Suppressor macrophage treated with lipopolysaccharide for 4 hours (primary cell): Measurements from ENCODE around the gene SMG6.
A peak's percentile ranks its signal among the peaks of the same experiment; 100 is the strongest.
"Not testable (repeated sequence)": the region's sequence is repeated elsewhere in the genome, so short reads cannot be mapped to it uniquely, and the experiment has no call there.

Source experiments
- DNase-seq: peaks from one replicate; pipeline ENCODE4 v3.0.0-alpha.2; 2020

Gene SMG6

GRCh38 chr17:2302778-2303203 is 794 bp downstream of the SMG6 start:
- DNase-seq = no peak

- no peak for DNase-seq
These were observed 3.8 kb downstream of the SMG6 start for GRCh38 chr17:2299756-2300155.

DNA sequence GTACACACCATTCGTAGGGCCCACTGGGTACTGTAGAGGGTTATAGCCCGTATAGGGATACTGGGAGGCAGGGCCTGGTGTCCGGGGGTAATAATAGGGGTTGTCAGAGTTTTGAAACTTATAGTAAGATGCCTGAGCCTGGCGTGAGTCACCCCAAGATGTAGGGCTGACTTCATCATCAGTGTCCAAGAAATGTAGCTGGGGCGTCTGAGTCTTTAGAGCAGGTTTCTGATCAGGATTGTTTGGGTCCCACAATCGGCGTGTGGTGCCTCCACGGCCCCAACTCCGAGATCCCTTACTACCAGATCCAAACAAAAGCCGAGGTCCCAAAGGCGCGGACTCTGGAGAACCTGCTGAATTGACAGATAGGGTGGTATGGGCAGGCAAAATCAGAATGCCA is 4.4 kb downstream of the SMG6 start:
- DNase-seq = no peak

GRCh38 chr17:2297023-2297422 is 6.6 kb downstream of the SMG6 start:
- DNase-seq = no peak

DNA sequence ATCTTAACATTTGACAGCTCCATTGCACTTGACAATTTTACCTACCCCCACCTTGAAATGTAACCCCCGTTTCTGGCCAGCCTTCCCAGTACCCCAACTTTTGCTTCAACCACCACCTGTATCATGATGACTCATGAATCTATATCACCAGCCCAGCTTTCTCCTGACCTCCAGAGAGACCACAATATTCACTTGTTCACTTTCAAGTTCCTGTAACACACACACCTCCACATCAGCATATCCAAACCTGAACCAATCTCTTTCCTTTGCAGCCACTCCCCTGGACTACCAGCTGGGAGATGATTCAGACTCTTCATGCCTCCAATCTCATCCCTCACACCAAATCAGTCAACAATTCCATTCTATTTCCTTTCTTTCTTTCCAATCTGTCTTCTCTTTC is 8.0 kb downstream of the SMG6 start:
- no peak for DNase-seq

DNA sequence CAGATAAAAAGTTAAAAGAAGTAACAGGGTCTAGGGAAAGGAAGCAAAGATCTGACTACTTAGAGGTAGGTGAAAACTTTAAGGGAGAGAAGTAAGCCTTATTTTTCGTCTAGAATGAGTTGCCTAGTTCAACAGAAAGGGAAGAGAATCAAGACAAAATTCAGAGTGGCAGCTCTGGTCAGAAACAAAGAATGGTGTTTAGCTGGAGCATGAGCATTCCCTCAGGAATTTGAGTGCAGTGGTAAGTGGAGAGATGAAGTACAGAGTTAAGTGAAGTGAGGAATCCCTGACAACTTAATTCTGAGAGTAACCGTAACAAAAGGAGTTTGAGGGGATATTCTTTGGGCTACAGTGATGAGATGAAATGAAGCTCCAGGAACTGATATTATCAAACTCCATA is 11.5 kb downstream of the SMG6 start:
- DNase-seq = no peak

DNA sequence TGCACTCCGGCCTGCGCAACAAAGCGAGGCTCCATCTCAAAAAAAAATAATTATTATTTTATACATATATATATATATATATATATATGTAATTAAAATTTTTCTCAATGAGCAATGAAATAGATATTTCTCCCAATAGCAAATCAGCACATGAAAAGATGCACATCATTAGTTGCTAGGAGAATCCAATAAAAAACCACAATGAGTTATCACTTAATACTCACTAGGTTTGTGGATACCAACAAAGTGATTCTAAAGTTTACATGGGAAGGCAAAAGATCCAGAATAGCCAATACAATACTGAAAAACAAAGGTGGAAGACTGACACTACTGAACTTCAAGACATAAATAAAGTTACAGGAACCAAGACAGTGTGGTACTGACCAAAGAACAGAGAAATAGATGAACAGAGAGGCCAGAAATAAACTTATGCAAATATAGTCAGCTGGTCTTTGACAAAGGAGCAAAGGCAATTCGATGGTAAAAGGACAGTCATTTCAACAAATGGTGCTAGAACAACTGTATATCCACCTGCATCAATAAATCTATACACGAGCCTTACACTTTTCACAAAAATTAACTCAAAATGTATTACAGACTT is 13.6 kb downstream of the SMG6 start:
- no peak for DNase-seq

DNA sequence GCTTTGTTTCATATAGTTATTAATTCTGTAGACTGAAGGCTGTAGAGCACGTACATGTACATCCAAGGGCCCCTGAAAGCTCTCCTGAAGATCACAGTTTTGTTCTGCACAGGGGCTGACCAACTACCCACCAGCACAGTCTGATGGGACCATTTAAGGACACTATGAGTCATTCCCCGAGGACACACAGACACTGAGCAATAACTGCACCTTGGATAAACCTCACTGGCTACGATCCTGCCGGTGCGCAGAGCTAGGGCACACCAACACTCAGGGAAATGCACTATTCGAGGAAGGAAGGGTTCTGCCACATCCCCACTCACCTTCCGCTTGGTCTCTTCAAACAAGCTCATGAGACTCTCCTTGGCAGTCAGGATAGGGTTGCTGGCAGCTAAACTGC is 20.3 kb downstream of the SMG6 start:
- DNase-seq = no peak

- DNase-seq = peak; percentile 80
These were observed 21.2 kb downstream of the SMG6 start for GRCh38 chr17:2282297-2282873.

DNA sequence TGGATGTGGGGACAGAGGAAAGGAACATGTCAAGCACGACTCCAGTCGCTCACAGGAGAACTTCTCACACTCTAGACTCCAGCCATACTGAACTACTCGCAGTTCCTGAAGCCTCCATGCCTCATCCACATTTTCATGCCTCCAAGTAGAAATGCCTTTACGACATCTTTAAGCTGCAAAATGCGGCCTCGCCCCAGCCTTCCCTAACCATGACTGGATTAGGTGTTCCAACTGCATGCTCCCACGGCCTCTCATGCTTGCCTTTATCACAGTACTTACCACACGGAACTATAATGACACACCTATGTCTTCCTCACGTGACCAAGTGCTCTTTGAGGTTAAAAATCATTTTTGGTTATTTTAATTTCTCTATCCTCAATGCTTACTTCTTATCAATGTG is 23.9 kb downstream of the SMG6 start:
- no peak for DNase-seq

DNA sequence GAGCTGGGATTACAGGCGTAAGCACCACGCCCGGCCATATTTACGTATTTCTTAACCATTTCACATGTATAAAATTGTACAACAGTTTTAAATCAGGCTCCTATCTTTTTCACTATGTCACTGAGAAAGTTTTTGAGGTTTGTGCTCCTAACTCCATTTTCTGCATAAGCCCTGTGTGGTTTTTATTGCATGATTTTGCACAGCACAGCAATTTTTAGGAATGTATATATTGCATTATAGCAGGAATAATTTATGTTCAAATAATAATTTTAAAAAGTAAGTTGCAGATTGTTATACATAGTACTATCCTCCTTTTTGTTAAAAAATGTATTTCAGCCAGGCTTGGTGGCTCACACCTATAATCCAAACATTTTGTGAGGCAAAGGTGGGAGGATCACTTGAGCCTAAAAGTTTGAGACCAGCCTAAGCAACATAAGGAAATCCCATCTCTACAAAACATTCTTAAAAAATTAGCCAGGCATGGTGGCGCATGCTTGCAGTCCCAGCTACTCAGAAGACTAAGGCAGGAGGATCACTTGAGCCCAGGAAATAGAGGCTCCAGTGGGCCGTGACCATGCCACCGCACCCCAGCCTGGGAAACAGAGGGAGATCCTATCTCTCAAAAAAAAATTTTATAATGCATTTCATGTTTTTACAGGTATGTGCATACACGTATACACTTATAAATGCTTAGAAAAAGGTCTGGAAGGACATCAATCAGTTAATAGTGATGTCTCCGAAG is 26.0 kb downstream of the SMG6 start:
- DNase-seq = no peak

DNA sequence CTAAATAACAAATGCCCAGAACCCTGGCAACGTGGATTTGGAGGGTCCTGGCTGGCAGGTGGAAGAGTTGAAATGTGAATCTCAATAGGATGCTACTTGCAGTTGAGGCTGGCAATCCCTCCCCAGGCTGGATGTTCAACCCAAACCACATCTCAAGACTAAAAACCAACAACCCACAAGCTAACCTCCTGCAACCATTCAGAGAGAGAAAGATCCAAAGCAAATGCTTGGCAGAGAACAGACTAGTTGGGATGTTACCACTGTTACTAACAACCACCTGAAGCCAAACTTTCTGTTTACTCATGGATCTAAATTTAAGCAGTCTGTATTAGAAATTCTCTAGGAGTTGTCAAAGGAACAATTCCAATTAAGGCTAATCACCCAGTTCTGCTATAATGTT is 27.9 kb downstream of the SMG6 start:
- no peak for DNase-seq

DNA sequence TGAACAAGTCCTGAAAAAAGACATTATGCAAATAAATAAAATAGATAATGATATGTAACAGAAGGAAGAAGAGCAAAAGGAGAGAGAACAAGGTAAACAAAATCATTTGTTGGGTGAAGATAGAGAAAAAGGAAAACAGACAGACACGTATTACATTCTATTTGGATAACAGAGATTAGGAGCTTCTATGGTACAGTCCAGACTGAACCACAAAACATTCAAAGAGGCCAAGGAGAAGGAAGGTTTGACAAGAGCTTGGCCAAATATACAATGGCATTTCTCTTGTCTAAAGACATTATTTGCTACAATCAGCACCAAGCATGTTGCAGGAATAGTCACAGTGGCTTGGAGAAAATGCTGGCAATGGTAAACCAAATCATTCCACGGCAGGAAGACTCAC is 29.2 kb downstream of the SMG6 start:
- no peak for DNase-seq

GRCh38 chr17:2271985-2272702 is 31.4 kb downstream of the SMG6 start:
- no peak for DNase-seq

DNA sequence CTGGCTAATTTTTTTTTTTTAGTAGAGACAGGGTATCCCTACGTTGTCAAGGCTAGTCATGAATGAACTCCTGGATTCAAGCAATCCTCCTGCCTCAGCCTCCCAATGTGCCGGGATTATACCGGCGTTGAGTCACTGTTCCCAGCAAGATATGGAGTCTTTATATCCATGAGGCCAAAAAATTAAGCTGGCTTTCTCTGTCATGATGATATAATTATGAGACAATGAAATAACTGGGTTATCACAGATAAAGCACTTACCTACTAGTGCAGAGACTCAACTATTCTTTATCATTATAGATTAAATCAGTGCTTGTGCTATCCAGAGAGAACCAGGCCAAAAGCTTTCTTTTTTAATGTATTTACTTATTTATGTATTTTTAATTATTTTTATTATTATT is 36.2 kb downstream of the SMG6 start:
- DNase-seq = no peak

- no peak for DNase-seq
These were observed 36.7 kb downstream of the SMG6 start for GRCh38 chr17:2266865-2267228.

- peak; percentile 37 for DNase-seq
These were observed 37.3 kb downstream of the SMG6 start for GRCh38 chr17:2266045-2266864.

DNA sequence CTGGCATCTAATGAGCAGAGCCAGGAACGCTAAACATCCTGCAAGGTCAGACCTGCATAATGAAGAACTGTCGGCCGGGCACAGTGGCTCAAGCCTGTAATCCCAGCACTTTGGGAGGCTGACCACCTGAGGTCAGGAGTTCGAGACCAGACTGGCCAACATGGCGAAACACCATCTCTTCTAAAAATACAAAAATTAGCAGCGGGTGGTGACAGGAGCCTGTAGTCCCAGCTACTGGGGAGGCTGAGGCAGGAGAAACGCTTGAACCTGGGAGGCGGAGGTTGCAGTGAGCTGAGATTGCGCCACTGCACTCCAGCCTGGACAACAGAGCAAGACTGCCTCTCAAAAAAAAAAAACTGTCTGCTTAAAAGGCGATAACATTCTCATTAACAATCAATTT is 38.4 kb downstream of the SMG6 start:
- not testable (repeated sequence) for DNase-seq

DNA sequence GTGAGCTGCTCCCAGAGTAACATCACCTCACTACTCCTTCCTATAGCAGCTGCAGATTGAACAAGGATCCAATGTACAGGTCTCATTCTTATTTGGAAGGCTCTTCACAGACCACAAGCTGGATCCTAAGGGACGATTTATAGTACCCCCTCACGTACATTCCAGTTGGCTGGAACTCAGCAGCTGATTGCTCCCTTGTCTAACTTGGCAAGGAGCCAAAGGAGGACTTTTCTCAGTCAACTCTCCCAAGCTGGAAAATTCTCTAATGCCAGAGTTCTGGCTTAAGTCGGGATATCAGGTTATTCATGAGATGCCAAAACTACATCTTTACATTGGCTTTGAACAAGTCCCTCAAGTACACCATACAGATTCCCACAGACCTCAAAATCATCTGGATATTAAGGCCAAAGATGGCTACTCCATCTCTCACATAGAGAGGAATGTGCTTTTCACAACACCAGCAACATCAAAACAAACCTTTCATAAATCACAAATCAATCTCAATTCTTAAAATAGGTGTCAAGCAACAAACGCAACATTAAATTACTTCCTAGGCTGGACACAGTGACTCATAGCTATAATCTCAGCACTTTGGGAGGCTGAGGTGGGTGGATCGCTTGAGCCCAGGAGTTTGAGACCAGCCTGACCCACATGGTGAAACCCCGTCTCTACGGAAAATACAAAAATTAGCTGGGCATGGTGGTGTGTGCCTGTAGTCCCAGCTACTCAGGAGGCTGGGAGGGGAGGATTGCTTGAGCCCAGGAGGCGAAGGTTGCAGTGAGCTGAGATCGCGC is 39.3 kb downstream of the SMG6 start:
- DNase-seq = no peak

DNA sequence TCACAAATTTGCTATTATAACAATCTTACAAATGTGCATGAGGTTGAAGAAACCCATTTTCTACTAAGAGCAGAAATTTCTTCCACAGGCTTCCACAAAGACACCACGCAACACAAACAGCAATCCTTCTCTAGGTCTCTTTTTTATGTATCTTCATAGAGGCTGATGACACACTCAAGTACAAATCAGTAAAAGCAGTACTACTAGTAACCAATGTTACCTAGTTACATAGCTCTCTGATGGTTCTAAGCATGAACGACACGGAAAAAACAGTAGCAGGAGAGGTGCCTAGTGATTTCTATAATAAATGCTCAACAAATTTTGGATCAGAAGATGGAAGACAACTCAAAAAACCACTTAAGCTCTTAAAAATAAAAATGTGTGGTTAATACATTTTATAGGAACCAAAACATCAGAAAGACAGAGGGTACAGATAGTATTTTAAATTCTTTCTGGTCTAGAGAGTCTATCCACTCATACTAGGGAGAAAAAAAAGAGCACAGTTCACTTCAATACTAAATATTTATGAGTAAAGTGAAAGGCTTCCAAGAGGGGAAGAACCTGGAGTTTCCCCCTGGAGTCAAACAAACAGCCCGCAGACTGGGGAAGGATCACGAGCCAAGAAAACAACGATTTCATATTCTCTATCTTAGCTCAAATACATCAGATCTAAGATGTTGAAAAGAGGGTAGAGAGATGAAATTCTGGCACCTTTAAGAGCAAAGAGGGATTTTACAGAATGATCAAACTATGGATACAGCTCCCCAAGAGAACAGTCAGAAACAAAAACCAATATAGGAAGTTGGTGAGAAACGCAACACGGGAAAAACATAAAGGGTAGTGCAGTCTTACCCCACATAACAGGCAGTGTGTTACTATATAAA is 40.2 kb downstream of the SMG6 start:
- peak; percentile 21 for DNase-seq

DNA sequence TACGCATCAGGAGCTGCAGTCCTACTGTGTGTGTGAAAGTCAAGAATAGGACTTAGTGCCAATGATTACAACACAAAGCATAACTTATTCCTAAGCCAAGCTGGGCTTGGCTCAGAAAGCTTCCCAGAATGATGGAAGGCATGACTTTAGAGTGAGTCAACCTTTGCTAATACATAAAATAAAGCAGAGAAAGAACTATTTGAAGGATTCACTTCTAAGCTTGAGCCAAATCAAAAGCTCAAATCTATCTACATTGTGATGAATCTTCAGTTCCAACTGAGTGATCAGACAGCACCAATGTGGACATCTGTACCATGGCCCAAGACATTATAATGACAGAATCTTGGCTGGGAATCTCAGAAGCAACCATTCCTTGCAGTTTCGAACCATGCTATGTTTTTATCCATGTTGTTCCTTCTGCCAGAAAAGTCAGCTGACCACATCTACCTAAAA is 41.4 kb downstream of the SMG6 start:
- no peak for DNase-seq
